ENCODE results near the gene ANKMY2.

Gene ANKMY2

GRCh38 chr7:16589881-16590280 is 55.7 kb downstream of the ANKMY2 start:
- no peaks in the 10 kb centered on the region for H3K4me1 Mint-ChIP-seq
- no peak overlapping the region for H3K27ac Mint-ChIP-seq
- H3K27me3 Mint-ChIP-seq (ENCODE audit: low read depth), result no peaks in the 10 kb centered on the region
- no peak for TF ChIP-seq CTCF (IDR thresholded peaks at IDR 0.05; ENCODE audit: unreplicated experiment in 3 of 3)
- H3K9me3 Mint-ChIP-seq, result no peaks in the 10 kb centered on the region
- H3K36me3 Mint-ChIP-seq (ENCODE audit: low read depth), result no peaks in the 10 kb centered on the region
- no peak overlapping the region for H3K4me3 Mint-ChIP-seq

GRCh38 chr7:16587790-16588189 is 57.8 kb downstream of the ANKMY2 start:
- Mint-ChIP-seq H3K9me3 (no peaks in the 10 kb centered on the region), H3K4me3 (no peak overlapping the region), H3K27ac (no peak overlapping the region), H3K27me3 (ENCODE audit: low read depth) (no peaks in the 10 kb centered on the region), H3K4me1 (no peaks in the 10 kb centered on the region), H3K36me3 (ENCODE audit: low read depth) (no peaks in the 10 kb centered on the region)
- TF ChIP-seq CTCF (IDR thresholded peaks at IDR 0.05; ENCODE audit: unreplicated experiment in 3 of 3), result no peak

DNA sequence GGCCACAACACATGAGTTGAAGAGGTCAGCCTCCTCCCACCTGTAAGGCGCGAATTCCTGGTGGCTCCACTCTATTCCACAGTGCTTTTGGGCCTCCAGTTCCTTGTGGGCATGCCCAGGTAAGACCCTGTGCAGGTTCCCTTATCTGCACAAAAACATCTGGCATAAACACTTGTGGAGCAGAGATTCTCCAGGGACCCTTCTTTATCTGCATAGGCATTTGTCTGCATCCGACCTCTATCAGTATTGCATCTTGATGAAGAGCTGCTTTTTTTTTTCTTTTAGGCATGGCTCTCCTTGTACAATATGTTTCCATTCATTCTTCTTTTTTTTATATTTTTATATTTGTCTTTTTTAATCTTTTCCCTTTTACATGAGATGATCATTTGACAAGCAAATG is 58.4 kb downstream of the ANKMY2 start:
- H3K36me3 Mint-ChIP-seq (ENCODE audit: low read depth), result no peaks in the 10 kb centered on the region
- no peak for TF ChIP-seq CTCF (IDR thresholded peaks at IDR 0.05; ENCODE audit: unreplicated experiment in 3 of 3)
- H3K27ac Mint-ChIP-seq, result no peak overlapping the region
- no peak overlapping the region for H3K4me3 Mint-ChIP-seq
- H3K4me1 Mint-ChIP-seq, result no peaks in the 10 kb centered on the region
- no peaks in the 10 kb centered on the region for H3K9me3 Mint-ChIP-seq
- H3K27me3 Mint-ChIP-seq (ENCODE audit: low read depth), result no peaks in the 10 kb centered on the region

DNA sequence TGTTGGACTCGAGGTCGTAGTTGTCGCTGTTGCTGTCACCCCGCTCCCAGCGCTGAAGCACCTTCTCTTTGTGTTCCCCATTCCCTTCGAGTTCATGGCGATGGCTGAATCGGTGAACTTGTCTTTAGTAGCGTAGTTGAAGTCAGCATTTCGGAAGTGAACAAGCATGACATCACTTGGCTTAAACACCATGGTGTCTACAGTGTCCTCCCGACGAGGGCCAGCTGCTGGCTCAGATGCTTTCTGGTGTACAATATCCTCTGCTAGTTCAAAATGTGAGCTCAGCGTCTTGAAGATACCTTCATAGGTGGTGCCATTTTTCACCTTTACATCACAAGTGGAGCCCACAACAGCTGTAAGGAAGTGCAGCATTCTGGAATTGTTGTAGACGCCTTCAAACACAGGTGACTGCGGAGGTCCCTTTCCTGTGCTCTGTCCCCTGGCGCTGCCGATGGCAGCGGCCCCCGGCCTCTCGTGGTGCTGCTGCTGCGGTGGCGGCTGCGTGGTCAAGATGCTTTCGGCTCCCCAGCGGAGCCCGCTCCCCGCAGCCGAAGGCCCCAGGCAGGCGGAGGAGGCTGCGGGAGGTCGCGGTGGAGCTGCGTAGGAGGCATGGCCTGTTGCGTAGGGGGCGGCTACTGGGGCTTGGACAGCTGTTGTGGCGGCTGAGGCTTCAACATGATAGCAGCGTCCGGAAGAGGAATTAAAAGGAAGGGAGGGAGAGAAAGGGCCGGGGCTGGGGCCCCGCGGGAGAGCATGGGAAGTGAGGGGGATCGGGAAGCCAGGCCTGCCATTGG is 59.3 kb downstream of the ANKMY2 start:
- no peak for TF ChIP-seq CTCF (IDR thresholded peaks at IDR 0.05; ENCODE audit: unreplicated experiment in 3 of 3)
- H3K4me3 Mint-ChIP-seq, result no peak overlapping the region
- H3K9me3 Mint-ChIP-seq, result no peaks in the 10 kb centered on the region
- no peaks in the 10 kb centered on the region for H3K27me3 Mint-ChIP-seq (ENCODE audit: low read depth)
- H3K36me3 Mint-ChIP-seq (ENCODE audit: low read depth), result no peaks in the 10 kb centered on the region
- H3K27ac Mint-ChIP-seq, result no peak overlapping the region
- H3K4me1 Mint-ChIP-seq, result no peaks in the 10 kb centered on the region

- H3K4me3 Mint-ChIP-seq, result no peak overlapping the region
- no peaks in the 10 kb centered on the region for H3K9me3 Mint-ChIP-seq
- H3K27me3 Mint-ChIP-seq (ENCODE audit: low read depth), result no peaks in the 10 kb centered on the region
- H3K36me3 Mint-ChIP-seq (ENCODE audit: low read depth), result no peaks in the 10 kb centered on the region
- TF ChIP-seq CTCF (IDR thresholded peaks at IDR 0.05; ENCODE audit: unreplicated experiment in 3 of 3), result no peak
- H3K27ac Mint-ChIP-seq, result no peak overlapping the region
- H3K4me1 Mint-ChIP-seq, result no peaks in the 10 kb centered on the region
Measured at GRCh38 chr7:16585540-16585939, 60.0 kb downstream of the ANKMY2 start.

GRCh38 chr7:16583834-16584233 is 61.7 kb downstream of the ANKMY2 start:
- Mint-ChIP-seq H3K27me3 (ENCODE audit: low read depth) (no peaks in the 10 kb centered on the region), H3K4me3 (no peak overlapping the region), H3K36me3 (ENCODE audit: low read depth) (no peaks in the 10 kb centered on the region), H3K27ac (no peak overlapping the region), H3K9me3 (no peaks in the 10 kb centered on the region), H3K4me1 (no peaks in the 10 kb centered on the region)
- no peak for TF ChIP-seq CTCF (IDR thresholded peaks at IDR 0.05; ENCODE audit: unreplicated experiment in 3 of 3)
